Measurements from ENCODE around the gene ZC2HC1C.
"Not testable (repeated sequence)": the region's sequence is repeated elsewhere in the genome, so short reads cannot be mapped to it uniquely, and the experiment has no call there.

ZC2HC1C gene

GRCh38 chr14:75120541-75121291 lies 51.3 kb downstream of the ZC2HC1C start:
- no peak for DNase-seq (ENCODE audit: low read depth)
- TF ChIP-seq CTCF (IDR thresholded peaks at IDR 0.05; ENCODE audit: low read depth, low read length, missing control alignments): no peak
- no peak overlapping the region for H3K4me3 ChIP-seq (ENCODE audit: low read depth, low read length)

GRCh38 chr14:75121552-75121951 lies 52.1 kb downstream of the ZC2HC1C start:
- DNase-seq (ENCODE audit: low read depth): no peak
- no peak for TF ChIP-seq CTCF (IDR thresholded peaks at IDR 0.05; ENCODE audit: low read depth, low read length, missing control alignments)
- H3K4me3 ChIP-seq (ENCODE audit: low read depth, low read length): no peak overlapping the region

GRCh38 chr14:75123991-75124390 lies 54.5 kb downstream of the ZC2HC1C start:
- no peak for TF ChIP-seq CTCF (IDR thresholded peaks at IDR 0.05; ENCODE audit: low read depth, low read length, missing control alignments)
- no peak overlapping the region for H3K4me3 ChIP-seq (ENCODE audit: low read depth, low read length)
- DNase-seq (ENCODE audit: low read depth): no peak

- no peak for DNase-seq (ENCODE audit: low read depth)
- TF ChIP-seq CTCF (IDR thresholded peaks at IDR 0.05; ENCODE audit: low read depth, low read length, missing control alignments): no peak
- H3K4me3 ChIP-seq (ENCODE audit: low read depth, low read length): peak overlapping the region; percentile 75
Observed at GRCh38 chr14:75125617-75126016, 56.2 kb downstream of the ZC2HC1C start.

GRCh38 chr14:75126121-75126544 lies 56.7 kb downstream of the ZC2HC1C start:
- peak overlapping the region; percentile 75 for H3K4me3 ChIP-seq (ENCODE audit: low read depth, low read length)
- no peak for DNase-seq (ENCODE audit: low read depth)
- TF ChIP-seq CTCF (IDR thresholded peaks at IDR 0.05; ENCODE audit: low read depth, low read length, missing control alignments): no peak

- H3K4me3 ChIP-seq (ENCODE audit: low read depth, low read length): peak within 1 kb of the TSS; percentile 75
- DNase-seq (ENCODE audit: low read depth): peak; percentile 70
- no peak for TF ChIP-seq CTCF (IDR thresholded peaks at IDR 0.05; ENCODE audit: low read depth, low read length, missing control alignments)
Observed at GRCh38 chr14:75126679-75127473, 57.4 kb downstream of the ZC2HC1C start, which contains the start of gene NEK9. Gene NEK9 (minus strand): TSS chr14:75127048. CDS start chr14:75126921, 127 bp downstream.

GRCh38 chr14:75127474-75127820 lies 58.0 kb downstream of the ZC2HC1C start:
- not testable (repeated sequence) for DNase-seq (ENCODE audit: low read depth)
- H3K4me3 ChIP-seq (ENCODE audit: low read depth, low read length): peak overlapping the region; percentile 75

Measured in GM12864 (cell line).